ENCODE data around the gene ATP10A. TPM values are rescaled to one million over a fixed set of nuclear protein-coding genes. Genes with fewer than 3 reads are reported as not detected.

ATP10A gene
- total and polyA plus RNA-seq, 2 of the 8 experiments (the other 6 are each of a cell fraction or from before 2014, with no cell fraction given), result 2.0 to 2.8 TPM

- Histone ChIP-seq H3K27ac (ENCODE audit: low read depth, low read length) (no peak overlapping the region), H2AK5ac (ENCODE audit: low read depth, low read length) (no peak overlapping the region), H3K14ac (ENCODE audit: insufficient read length) (no peak overlapping the region), H2BK20ac (ENCODE audit: low read length) (no peak overlapping the region), H3K4ac (replicated peaks; ENCODE audit: insufficient read length, low read depth, low read length) (no peak overlapping the region), H3K9ac (replicated peaks in 1 of 4; ENCODE audit: extremely low read depth in 1 of 4, low read depth in 3 of 4, low read length in 3 of 4) (no peak overlapping the region), H2BK5ac (ENCODE audit: low read depth, low read length) (no peak overlapping the region), H3K4me2 (ENCODE audit: insufficient read depth in 1 of 2, low read depth in 2 of 2, low read length in 2 of 2) (no peak overlapping the region), H2BK120ac (replicated peaks; ENCODE audit: low read depth, low read length) (no peak overlapping the region), H3K18ac (ENCODE audit: extremely low read depth, low read length) (no peak overlapping the region), H3K79me2 (ENCODE audit: control insufficient read depth in 1 of 2, insufficient read depth in 2 of 2, low read length in 2 of 2) (no peaks in the 10 kb centered on the region), H2BK15ac (ENCODE audit: low read length) (no peak overlapping the region), H3K23ac (ENCODE audit: insufficient read length) (no peak overlapping the region), H4K20me1 (replicated peaks in 1 of 2; ENCODE audit: control insufficient read depth in 1 of 2, insufficient read depth in 2 of 2, low read length in 2 of 2) (peaks cover 0 to 5% of the 10 kb centered on the region in 2 experiments), H2AFZ (ENCODE audit: low read length) (no peak overlapping the region), H2BK12ac (ENCODE audit: low read depth, low read length) (0 out of 2 replicates have a peak overlapping the region, but pooled peaks have one; percentile 9), H3K27me3 (replicated peaks in 1 of 4; ENCODE audit: control insufficient read depth in 3 of 4, extremely low read depth in 1 of 4, insufficient read depth in 3 of 4, low read length in 3 of 4) (no peaks in the 10 kb centered on the region), H3K23me2 (ENCODE audit: low read depth, low read length) (peaks cover 6% of the 10 kb centered on the region; the same call in 1 of the 2 replicates), H3K9me3 (ENCODE audit: insufficient read depth in 2 of 2, low read depth in 1 of 2, low read length in 1 of 2) (no peaks in the 10 kb centered on the region), H3K56ac (replicated peaks; ENCODE audit: insufficient read length, low read depth, low read length) (no peak overlapping the region), H4K5ac (ENCODE audit: insufficient read length, low read depth, low read length) (no peak overlapping the region), H3K36me3 (ENCODE audit: control insufficient read depth in 2 of 4, insufficient read depth in 4 of 4, low read length in 3 of 4) (no peaks in the 10 kb centered on the region; a peak in 1 of 8 replicates), H3K4me3 (ENCODE audit: extremely low read depth in 1 of 4, insufficient read depth in 2 of 4, low read depth in 3 of 4, low read length in 4 of 4) (no peak overlapping the region), H4K91ac (replicated peaks; ENCODE audit: insufficient read length, low read length) (no peak overlapping the region), H3K79me1 (ENCODE audit: low read depth, low read length) (no peaks in the 10 kb centered on the region; the same call in 1 of the 2 replicates), H4K8ac (ENCODE audit: extremely low read depth, insufficient read depth, low read length) (no peak overlapping the region), H3K4me1 (replicated peaks in 1 of 4; ENCODE audit: control insufficient read depth in 3 of 4, insufficient read depth in 4 of 4, low read length in 3 of 4) (peaks cover 0 to 6% (median 3%) of the 10 kb centered on the region in 4 experiments; a peak in 3 of 7 replicates)
- CTCF ChIA-PET (ENCODE audit: partially characterized antibody), result interaction anchor here (0.8 to 1.9 kb wide), 2 partner anchors 18 to 110 kb away, joined by 3 to 6 read pairs; no protein-coding TSS in a partner anchor
- WGBS, 2 experiments (ENCODE audit: extremely low coverage in 1 of 2, insufficient coverage in 1 of 2, insufficient read length in 1 of 2, insufficient replicate concordance in 2 of 2, low coverage in 1 of 2, low lambda C conversion rate in 2 of 2, missing lambda C conversion rate in 1 of 2), result 80% methylated on average over 24 of the region's 24 CpGs; no CpG with 5 or more reads in 1 of the 2 experiments
- POLR2A ChIA-PET (ENCODE audit: partially characterized antibody), result interaction anchor here (1.1 to 1.3 kb wide), 2 partner anchors 9 to 12 kb away, joined by 3 to 4 read pairs; no protein-coding TSS in a partner anchor
- FAIRE-seq (no peak), DNase-seq (ENCODE audit: low read depth in 1 of 2, low spot score in 2 of 2) (peak in 1 of 2 experiments; percentile 31)
- TF ChIP-seq FOSL1 (IDR thresholded peaks at IDR 0.05; ENCODE audit: insufficient read depth, low read depth, low read length) (no peak), SAP30 (IDR thresholded peaks at IDR 0.05; ENCODE audit: insufficient read depth, insufficient replicate concordance, low read length) (no peak), CBX5 (IDR thresholded peaks at IDR 0.05; ENCODE audit: low read depth, low read length) (no peak), PHF8 (conservative IDR thresholded peaks at IDR 0.05; ENCODE audit: low read depth, low read length) (no peak), EP300 (IDR thresholded peaks at IDR 0.05; ENCODE audit: borderline replicate concordance in 1 of 2, low read depth in 2 of 2, low read length in 2 of 2) (no peak), JUND (IDR thresholded peaks at IDR 0.05; ENCODE audit: low read length) (no peak), SIX5 (IDR thresholded peaks at IDR 0.05; ENCODE audit: low read depth, low read length) (no peak), SRF (IDR thresholded peaks at IDR 0.05; ENCODE audit: low read depth, low read length) (no peak), GTF2F1 (IDR thresholded peaks at IDR 0.05; ENCODE audit: borderline replicate concordance, low read depth, low read length) (no peak), EZH2 (IDR thresholded peaks at IDR 0.05; ENCODE audit: low read depth, low read length, severe bottlenecking) (no peak), HDAC2 (IDR thresholded peaks at IDR 0.05; ENCODE audit: borderline replicate concordance in 1 of 2, low read depth in 2 of 2, low read length in 2 of 2) (no peak), CHD1 (IDR thresholded peaks at IDR 0.05; ENCODE audit: low read depth, low read length) (no peak)
These were observed 61.4 kb downstream of the ATP10A start for GRCh38 chr15:25801586-25802284.

Data from H1 (cell line).